HG02642 (cell line): ENCODE measurements around the gene PTPRK.

Experiments used
- ATAC-seq: cut with Tn5 transposase; IDR thresholded peaks from one replicate; pipeline ENCODE4 v1.9.1; 2021; ENCODE audit warnings: mild to moderate bottlenecking; ENCODE audit not compliant: unreplicated experiment, poor library complexity

The PTPRK gene

GRCh38 chr6:127920804-127921203, 599.6 kb downstream of the PTPRK start:
- no peak for ATAC-seq
